Fibroblast of mammary gland (primary cell): ENCODE data around the gene HAS3.

Experiments
- DNase-seq: peaks from one replicate; pipeline ENCODE4 v3.0.0-alpha.2; 2010; ENCODE audit warnings: low read depth
- H3K4me3 ChIP-seq: 2 replicates; pipeline ENCODE4 v1.5.1; 2011; ENCODE audit warnings: low read depth, mild to moderate bottlenecking, low read length, moderate library complexity; ENCODE audit not compliant: control insufficient read depth
- CTCF ChIP-seq: conservative IDR thresholded peaks from 2 replicates; pipeline ENCODE4 v1.5.1; 2011; ENCODE audit warnings: low read depth, low read length, inconsistent platforms; ENCODE audit not compliant: control insufficient read depth, insufficient read depth

Gene HAS3

GRCh38 chr16:69107316-69107962 is 2.0 kb downstream of the HAS3 start:
- H3K4me3 ChIP-seq: no peak overlapping the region
- DNase-seq: peak; percentile 27
- TF ChIP-seq CTCF: no peak

GRCh38 chr16:69108064-69108904 is 2.8 kb downstream of the HAS3 start:
- no peak for DNase-seq
- TF ChIP-seq CTCF: no peak
- H3K4me3 ChIP-seq: no peak overlapping the region

GRCh38 chr16:69108905-69109252 is 3.4 kb downstream of the HAS3 start:
- DNase-seq: no peak
- H3K4me3 ChIP-seq: no peak overlapping the region
- TF ChIP-seq CTCF: no peak

- DNase-seq: no peak
- TF ChIP-seq CTCF: no peak
- H3K4me3 ChIP-seq: no peak overlapping the region
Observed at GRCh38 chr16:69109486-69110270, 4.2 kb downstream of the HAS3 start.

- H3K4me3 ChIP-seq: no peak overlapping the region
- no peak for DNase-seq
- no peak for TF ChIP-seq CTCF
Observed at GRCh38 chr16:69110406-69110805, 5.0 kb downstream of the HAS3 start.

- no peak overlapping the region for H3K4me3 ChIP-seq
- no peak for DNase-seq
- TF ChIP-seq CTCF: no peak
Observed at GRCh38 chr16:69111216-69111875, 5.9 kb downstream of the HAS3 start.
